Right lobe of liver (tissue), 6 donors: ENCODE data around the gene NRIP2. TPM values are rescaled to one million over a fixed set of nuclear protein-coding genes. Genes with fewer than 3 reads are reported as not detected.

Experiments
- ATAC-seq, 4 donors: fragments of 200-7000 bp; cut with Tn5 transposase; one replicate each; pipeline ENCODE4 v1.9.1; 2020; ENCODE audit warnings: mild to moderate bottlenecking in 4 of 4, moderate library complexity in 4 of 4
- DNase-seq, 3 donors: peaks; one replicate each; pipeline ENCODE4 v3.0.0-alpha.2; 2020
- H3K27ac ChIP-seq, 3 donors: fragments of 200-600 bp; one replicate each; pipeline ENCODE4 v1.8.0; 2022
- H3K27me3 ChIP-seq, 2 donors: fragments of 200-600 bp; one replicate each; pipeline ENCODE4 v1.8.0; 2022
- H3K36me3 ChIP-seq, 4 donors: fragments of 200-600 bp; sonication (generic) in 1 of 4; one replicate each; pipeline versions ENCODE4 v1.5.1 to v1.8.0; 2017 to 2022; ENCODE audit warnings: control low read depth in 1 of 4
- H3K4me1 ChIP-seq, 4 donors: fragments of 200-600 bp; sonication (generic) in 1 of 4; one replicate each; pipeline versions ENCODE4 v1.5.1 to v1.8.0; 2017 to 2022; ENCODE audit warnings: control low read depth in 1 of 4
- H3K4me3 ChIP-seq, 3 donors: fragments of 200-600 bp; one replicate each; pipeline ENCODE4 v1.8.0; 2022
- H3K9me3 ChIP-seq, 4 donors: fragments of 200-600 bp; sonication (generic) in 1 of 4; one replicate each; pipeline versions ENCODE4 v1.5.1 to v1.8.0; 2017 to 2022; ENCODE audit warnings: control low read depth in 1 of 4
- POLR2A ChIP-seq: fragments of 450-650 bp; IDR thresholded peaks from one replicate; pipeline ENCODE4 v1.6.1; 2017; ENCODE audit warnings: antibody characterized with exemption, mild to moderate bottlenecking
- WGBS: methylation state at CpG from one replicate; pipeline ENCODE4 v1.1.6; 2018; ENCODE audit warnings: low coverage, low lambda C conversion rate; ENCODE audit not compliant: insufficient coverage; ENCODE audit errors: missing lambda C conversion rate; 5-methylcytosine and 5-hydroxymethylcytosine counted together
- intact Hi-C, 2 donors: fragments of 100-400 bp; cut with DNase I; formaldehyde crosslinking; loops; one replicate each; pipeline versions ENCODE4 v1.11.2 to v1.14.1; 2022
- total RNA-seq, 6 experiments: library from RNA; depleted of rRNA in 2 of 6; stranded (reverse); fragments of >200 nt in 2 of 6; fragmentation: NEBNext Ultra II Directional in 3 of 6; extraction: Animal tissue kit (Norgen Biotek cat#: 25700) in 3 of 6; gene quantifications; one replicate each; pipeline versions ENCODE4 v1.1.0 to v1.2.4, GENCODE V29; 2016 to 2023
- TF ChIP-seq, protein P1 (sequence below), 4 donors: fragments of 200-600 bp in 3 of 4; fragments of 450-650 bp in 1 of 4; IDR thresholded peaks; one replicate each; pipeline versions ENCODE4 v1.5.1 to v1.8.0; 2016 to 2022; ENCODE audit warnings: antibody characterized with exemption in 4 of 4, mild to moderate bottlenecking in 2 of 4
- donor health status: DM: no; HTN: yes; CAD: no.
- donor health status: DM: no; HTN: no; CAD: no.
- donor health status: DM: no; HTN: no; CAD: no.
- donor health status: DM: no; HTN: yes; CAD: no.
- donor health status: DM: no; HTN: yes; CAD: no.

The NRIP2 gene
- total RNA-seq, 6 experiments from 2014 or later, result 0.12 to 0.29 (median 0.20) TPM

DNA sequence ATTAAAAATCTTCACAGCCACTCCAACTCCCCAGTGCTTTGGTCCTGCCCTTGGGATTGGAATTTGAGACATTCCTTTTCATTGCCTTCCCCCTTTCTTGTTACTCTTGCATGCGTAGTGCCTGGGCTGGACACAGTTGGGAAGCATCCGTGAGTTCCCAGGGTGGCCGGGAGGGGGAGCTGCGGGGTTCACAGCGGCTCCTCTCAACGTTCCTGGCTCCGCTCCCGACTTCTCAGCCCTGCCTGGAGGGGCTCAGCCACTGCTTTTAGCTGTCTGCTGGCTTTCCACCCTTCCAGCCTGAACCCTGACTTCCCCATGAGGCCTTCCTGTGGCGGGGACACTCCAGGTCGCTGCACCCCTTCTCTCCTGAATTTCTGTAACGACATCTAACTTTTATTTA, 18.8 kb upstream of the NRIP2 start:
- H3K4me3 ChIP-seq, result no peak overlapping the region
- peaks cover 0 to 3% (median 0%) of the 10 kb centered on the region in 4 donors for H3K4me1 ChIP-seq
- WGBS, result 40% methylated on average over 4 of the region's 11 CpGs
- H3K9me3 ChIP-seq, result no peaks in the 10 kb centered on the region
- ATAC-seq (peak; percentile 74 to 86 (median 80)), DNase-seq (peak; percentile 71 to 76 (median 76))
- H3K27ac ChIP-seq, result no peak overlapping the region
- no peaks in the 10 kb centered on the region for H3K36me3 ChIP-seq
- TF ChIP-seq POLR2A, result no peak
- TF ChIP-seq, protein P1, sequence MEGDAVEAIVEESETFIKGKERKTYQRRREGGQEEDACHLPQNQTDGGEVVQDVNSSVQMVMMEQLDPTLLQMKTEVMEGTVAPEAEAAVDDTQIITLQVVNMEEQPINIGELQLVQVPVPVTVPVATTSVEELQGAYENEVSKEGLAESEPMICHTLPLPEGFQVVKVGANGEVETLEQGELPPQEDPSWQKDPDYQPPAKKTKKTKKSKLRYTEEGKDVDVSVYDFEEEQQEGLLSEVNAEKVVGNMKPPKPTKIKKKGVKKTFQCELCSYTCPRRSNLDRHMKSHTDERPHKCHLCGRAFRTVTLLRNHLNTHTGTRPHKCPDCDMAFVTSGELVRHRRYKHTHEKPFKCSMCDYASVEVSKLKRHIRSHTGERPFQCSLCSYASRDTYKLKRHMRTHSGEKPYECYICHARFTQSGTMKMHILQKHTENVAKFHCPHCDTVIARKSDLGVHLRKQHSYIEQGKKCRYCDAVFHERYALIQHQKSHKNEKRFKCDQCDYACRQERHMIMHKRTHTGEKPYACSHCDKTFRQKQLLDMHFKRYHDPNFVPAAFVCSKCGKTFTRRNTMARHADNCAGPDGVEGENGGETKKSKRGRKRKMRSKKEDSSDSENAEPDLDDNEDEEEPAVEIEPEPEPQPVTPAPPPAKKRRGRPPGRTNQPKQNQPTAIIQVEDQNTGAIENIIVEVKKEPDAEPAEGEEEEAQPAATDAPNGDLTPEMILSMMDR (IDR thresholded peaks at IDR 0.05), result peak; percentile 58 to 77 (median 72)
- intact Hi-C loops, result loop anchor here in 1 of 2 donors (10.0 kb wide), 1 partner anchor 91 kb away; no protein-coding TSS in a partner anchor
- no peaks in the 10 kb centered on the region for H3K27me3 ChIP-seq

DNA sequence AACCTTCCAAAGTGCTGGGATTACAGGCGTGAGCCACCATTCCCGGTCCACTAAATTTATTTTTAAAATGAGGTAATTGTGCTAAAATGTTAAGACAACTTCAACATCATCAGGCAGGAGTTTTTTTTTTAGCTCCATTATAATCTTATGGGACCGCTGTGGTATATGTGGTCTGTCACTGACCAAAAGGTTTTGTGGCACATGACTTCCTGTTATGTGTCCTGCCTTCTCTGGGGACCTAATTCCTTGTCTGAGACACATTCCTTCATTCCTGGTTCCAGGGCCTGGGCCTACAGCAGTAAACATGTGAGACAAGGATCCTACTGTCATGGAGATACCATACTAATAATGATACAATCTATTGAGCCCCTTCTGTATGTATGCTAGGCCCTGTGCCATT, 17.1 kb upstream of the NRIP2 start:
- no peak for DNase-seq
- peaks cover 0 to 3% (median 0%) of the 10 kb centered on the region in 4 donors for H3K4me1 ChIP-seq
- TF ChIP-seq, protein P1 (IDR thresholded peaks at IDR 0.05), result no peak
- TF ChIP-seq POLR2A, result no peak
- intact Hi-C loops, result loop anchor here in 1 of 2 donors (10.0 kb wide), 1 partner anchor 93 kb away; no protein-coding TSS in a partner anchor
- H3K27ac ChIP-seq, result no peak overlapping the region
- ATAC-seq, result no peak
- 89% methylated on average over 3 of the region's 3 CpGs for WGBS
- H3K27me3 ChIP-seq, result no peaks in the 10 kb centered on the region
- H3K9me3 ChIP-seq, result no peaks in the 10 kb centered on the region
- H3K36me3 ChIP-seq, result no peaks in the 10 kb centered on the region
- no peak overlapping the region for H3K4me3 ChIP-seq

DNA sequence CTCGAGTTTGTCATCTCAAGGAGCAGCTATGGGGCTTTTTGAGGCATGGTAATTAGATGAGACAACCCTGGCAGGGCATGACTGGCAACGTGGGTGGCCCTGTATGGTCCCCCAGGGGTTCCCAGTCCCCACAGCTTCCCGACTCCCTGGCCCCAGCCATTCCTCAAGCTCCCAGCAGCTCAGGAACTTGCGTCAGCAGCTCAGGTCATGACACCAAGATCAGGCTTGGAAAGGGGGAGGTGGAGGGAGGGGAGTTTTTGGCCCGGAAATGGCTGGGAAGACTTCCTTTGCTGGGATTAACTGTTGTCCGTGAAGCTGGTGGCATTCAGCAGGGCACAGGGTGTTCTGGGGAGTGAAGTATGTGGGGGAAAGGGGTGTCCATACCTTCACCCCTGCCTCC, 10.4 kb upstream of the NRIP2 start:
- Histone ChIP-seq H3K36me3 (no peaks in the 10 kb centered on the region), H3K27ac (no peak overlapping the region), H3K27me3 (no peaks in the 10 kb centered on the region), H3K9me3 (no peaks in the 10 kb centered on the region), H3K4me3 (no peak overlapping the region), H3K4me1 (peaks cover 0 to 3% (median 0%) of the 10 kb centered on the region in 4 donors)
- TF ChIP-seq, protein P1 (IDR thresholded peaks at IDR 0.05), result no peak
- TF ChIP-seq POLR2A, result no peak
- intact Hi-C loops, result no loop called here
- DNase-seq (peak in 1 of 3 donors; percentile 37), ATAC-seq (peak; percentile 34 to 50 (median 40))
- 46% methylated on average over 3 of the region's 6 CpGs for WGBS

DNA sequence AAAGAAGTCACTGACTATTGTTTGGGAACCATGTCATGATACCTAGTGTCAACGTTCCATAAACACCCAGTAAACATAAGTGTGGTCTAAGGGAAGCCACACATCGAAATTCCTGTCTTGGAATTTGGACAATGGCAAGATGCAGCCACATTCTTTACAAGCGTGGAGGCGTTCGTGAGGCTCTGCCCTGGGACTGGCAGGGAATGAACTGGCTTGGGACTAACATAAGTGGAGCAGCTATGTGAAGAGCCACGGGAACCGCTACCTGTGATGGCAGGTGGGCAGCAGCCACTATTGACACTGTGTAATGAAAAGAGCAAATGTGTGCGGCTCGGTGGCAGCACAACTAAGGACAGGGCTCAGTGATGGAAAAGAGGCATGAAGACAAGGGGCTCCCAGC, 10.0 kb upstream of the NRIP2 start:
- H3K4me1 ChIP-seq, result no peaks in the 10 kb centered on the region
- DNase-seq (no peak), ATAC-seq (no peak)
- TF ChIP-seq POLR2A, result no peak
- TF ChIP-seq, protein P1 (IDR thresholded peaks at IDR 0.05), result no peak
- H3K36me3 ChIP-seq, result no peaks in the 10 kb centered on the region
- H3K27me3 ChIP-seq, result no peaks in the 10 kb centered on the region
- intact Hi-C loops, result no loop called here
- H3K9me3 ChIP-seq, result no peaks in the 10 kb centered on the region
- H3K4me3 ChIP-seq, result no peak overlapping the region
- H3K27ac ChIP-seq, result no peak overlapping the region
- 64% methylated on average over 5 of the region's 9 CpGs for whole genome bisulfite sequencing

DNA sequence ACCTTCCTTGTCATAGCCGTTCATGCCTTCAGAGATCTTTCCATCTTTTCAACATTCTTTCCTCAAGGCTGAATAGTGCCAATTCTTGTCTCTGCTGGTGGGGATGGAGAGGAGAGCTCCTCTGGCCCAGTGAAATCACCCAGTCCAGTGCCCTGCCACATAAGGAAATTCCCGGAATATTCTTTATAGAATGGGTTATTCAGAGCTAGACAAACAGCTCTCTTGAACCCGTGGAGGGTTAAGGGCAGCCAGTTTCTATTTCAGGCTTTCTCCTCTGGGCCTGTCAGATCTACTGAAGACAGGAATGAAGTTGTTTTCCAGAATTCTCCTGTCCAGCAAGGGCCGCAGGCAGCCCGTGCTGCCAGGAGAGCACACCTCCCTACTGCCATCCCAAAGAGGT, 8.1 kb upstream of the NRIP2 start:
- Histone ChIP-seq H3K4me1 (no peaks in the 10 kb centered on the region), H3K4me3 (no peak overlapping the region), H3K27me3 (no peaks in the 10 kb centered on the region), H3K27ac (no peak overlapping the region), H3K9me3 (no peaks in the 10 kb centered on the region), H3K36me3 (no peaks in the 10 kb centered on the region)
- no peak for DNase-seq
- no peak for ATAC-seq
- intact Hi-C loops, result no loop called here
- 59% methylated on average over 5 of the region's 5 CpGs for whole genome bisulfite sequencing
- TF ChIP-seq POLR2A, result no peak
